Measurements from ENCODE around the gene HCRTR1.

GRCh38 chr1:31626223-31627207 lies 9.0 kb downstream of the HCRTR1 start:
- no peak for TF ChIP-seq CTCF (IDR thresholded peaks at IDR 0.05)
- no peak for TF ChIP-seq POLR2A (IDR thresholded peaks at IDR 0.05)
- TF ChIP-seq POLR2AphosphoS5 (IDR thresholded peaks at IDR 0.05): no peak

All from breast epithelium (tissue), 3 donors.